ENCODE measurements around the gene GABRP.

DNA sequence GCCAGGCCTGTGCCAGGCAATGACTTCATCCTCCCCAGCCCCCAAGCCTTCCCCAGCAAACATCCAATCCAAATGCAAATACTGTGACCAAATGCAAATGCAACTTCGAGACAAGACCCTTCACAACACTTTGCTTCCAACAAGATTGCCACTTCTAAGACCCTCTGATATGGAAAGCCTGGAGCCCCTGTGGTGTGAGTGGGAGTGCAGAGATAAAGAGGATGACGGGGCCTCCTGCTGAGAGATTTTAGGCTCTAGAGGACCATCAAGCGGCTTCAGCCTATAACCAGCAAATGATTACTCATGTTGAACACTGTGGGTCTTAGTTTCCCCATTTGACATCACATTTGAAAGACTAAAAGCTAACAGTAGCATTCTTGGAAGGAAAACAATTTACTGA is 46.6 kb upstream of the GABRP start:
- TF ChIP-seq, protein P1, sequence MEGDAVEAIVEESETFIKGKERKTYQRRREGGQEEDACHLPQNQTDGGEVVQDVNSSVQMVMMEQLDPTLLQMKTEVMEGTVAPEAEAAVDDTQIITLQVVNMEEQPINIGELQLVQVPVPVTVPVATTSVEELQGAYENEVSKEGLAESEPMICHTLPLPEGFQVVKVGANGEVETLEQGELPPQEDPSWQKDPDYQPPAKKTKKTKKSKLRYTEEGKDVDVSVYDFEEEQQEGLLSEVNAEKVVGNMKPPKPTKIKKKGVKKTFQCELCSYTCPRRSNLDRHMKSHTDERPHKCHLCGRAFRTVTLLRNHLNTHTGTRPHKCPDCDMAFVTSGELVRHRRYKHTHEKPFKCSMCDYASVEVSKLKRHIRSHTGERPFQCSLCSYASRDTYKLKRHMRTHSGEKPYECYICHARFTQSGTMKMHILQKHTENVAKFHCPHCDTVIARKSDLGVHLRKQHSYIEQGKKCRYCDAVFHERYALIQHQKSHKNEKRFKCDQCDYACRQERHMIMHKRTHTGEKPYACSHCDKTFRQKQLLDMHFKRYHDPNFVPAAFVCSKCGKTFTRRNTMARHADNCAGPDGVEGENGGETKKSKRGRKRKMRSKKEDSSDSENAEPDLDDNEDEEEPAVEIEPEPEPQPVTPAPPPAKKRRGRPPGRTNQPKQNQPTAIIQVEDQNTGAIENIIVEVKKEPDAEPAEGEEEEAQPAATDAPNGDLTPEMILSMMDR (optimal IDR thresholded peaks at IDR 0.05 in 1 of 3, IDR thresholded peaks at IDR 0.05 in 1 of 3, conservative IDR thresholded peaks at IDR 0.05 in 1 of 3; ENCODE audit: extremely low read depth in 1 of 3, insufficient read depth in 2 of 3, low read length in 3 of 3): no peak
- TF ChIP-seq EZH2 (IDR thresholded peaks at IDR 0.05; ENCODE audit: low read length): no peak
